HG03342 (cell line): Measurements from ENCODE around the gene NPHP4.

Experiments
- ATAC-seq: cut with Tn5 transposase; IDR thresholded peaks from one replicate; pipeline ENCODE4 v1.9.1; 2021; ENCODE audit warnings: mild to moderate bottlenecking, moderate library complexity; ENCODE audit not compliant: unreplicated experiment

The NPHP4 gene

DNA sequence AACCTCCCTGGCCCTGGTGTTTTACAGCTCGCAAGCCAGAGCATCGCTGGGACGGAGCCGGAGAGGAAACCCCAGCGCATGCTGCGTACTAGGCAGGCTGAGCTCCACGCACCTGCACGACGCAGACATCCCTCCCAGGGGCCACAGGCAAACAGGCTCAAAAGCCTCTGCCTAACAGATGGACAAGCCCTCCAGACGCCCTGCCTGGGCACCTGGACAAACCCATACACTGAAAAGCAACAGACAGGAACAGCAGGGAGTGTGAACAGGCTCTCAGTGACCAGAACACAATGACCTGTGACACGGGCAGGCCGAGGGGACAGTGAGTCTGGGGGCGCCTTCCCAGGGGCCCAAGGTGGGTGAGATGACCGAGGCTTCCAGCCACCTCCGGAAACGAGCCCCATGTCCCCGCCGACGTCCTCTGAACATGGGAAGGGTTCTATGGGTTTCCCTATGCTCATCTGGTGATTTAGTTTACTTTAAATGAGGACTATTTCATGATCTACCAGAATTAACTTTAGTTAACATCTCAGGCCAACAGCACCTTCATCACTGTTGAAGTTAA is 40.3 kb downstream of the NPHP4 start:
- no peak for ATAC-seq

DNA sequence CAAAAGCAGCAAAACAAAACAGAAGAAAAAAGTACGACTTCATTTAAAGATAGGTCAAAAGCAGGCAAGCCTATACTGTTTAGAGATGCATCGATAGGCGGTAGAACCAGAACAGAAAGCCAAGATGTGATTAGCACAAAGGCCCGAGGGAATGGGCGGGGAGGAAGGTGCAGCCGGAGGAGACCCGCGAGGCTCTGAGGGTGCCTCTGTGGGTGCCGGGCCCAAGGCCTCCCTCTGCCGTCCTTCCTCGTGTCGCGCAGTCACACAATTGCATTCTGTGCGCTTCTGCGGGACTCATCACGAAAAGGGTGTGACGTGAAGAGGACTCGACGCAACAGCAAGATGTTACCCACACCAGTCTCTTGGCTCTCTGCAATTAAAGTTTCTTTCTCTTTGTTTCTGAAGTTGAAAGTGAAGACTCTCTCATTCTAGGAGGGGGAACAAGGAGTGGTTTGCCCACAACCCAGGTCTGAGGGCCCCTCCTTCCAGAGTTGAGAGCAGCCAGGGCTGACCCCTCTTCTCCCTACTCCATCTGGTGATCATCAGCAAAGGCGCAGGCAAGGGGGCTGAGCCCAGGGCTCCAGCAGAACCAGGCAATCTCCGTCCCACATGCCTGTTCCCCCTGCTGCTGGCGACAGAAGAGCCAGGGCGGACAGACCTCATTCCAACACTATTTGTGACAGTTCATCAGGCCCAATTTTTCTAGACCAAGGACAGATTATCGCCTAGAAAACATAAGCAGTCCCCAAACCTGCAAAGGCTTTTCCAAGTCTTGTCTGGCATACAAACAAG is 41.0 kb downstream of the NPHP4 start:
- no peak for ATAC-seq

- no peak for ATAC-seq
Measured at GRCh38 chr1:5950201-5950895, 41.9 kb downstream of the NPHP4 start.

DNA sequence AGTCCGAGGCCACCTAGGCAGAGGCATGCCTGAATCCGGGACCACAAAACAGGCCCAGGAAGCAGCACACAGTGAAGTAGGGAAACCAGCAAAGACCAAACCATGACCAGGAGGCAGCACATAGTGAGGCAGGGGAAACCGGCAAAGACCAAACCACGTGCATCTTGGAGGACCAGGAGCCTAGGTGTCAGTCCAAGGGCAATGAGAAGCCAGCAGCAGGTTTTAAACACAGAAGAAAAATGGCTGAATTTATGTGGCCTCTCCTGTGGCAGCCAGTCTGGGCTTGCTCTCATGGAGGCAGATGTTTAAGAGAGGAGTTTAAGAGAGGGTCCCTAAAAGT is 42.5 kb downstream of the NPHP4 start:
- ATAC-seq, result no peak

GRCh38 chr1:5949085-5949760 is 43.0 kb downstream of the NPHP4 start:
- no peak for ATAC-seq

DNA sequence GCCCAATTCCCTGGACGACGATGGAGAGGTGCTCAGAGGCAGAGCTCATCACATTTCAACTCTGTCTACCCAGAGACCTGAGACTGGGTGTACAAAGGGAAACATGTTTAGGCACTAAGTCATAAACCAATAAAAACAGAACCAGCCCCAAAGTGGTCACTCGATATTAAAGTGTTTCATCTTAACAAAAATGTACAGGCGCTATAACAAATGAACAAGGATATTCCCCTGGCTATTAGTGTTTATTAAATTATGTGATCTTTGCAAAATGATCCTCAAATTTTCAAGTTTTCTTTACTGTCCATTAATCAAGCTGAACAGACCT is 43.6 kb downstream of the NPHP4 start:
- ATAC-seq, result no peak

DNA sequence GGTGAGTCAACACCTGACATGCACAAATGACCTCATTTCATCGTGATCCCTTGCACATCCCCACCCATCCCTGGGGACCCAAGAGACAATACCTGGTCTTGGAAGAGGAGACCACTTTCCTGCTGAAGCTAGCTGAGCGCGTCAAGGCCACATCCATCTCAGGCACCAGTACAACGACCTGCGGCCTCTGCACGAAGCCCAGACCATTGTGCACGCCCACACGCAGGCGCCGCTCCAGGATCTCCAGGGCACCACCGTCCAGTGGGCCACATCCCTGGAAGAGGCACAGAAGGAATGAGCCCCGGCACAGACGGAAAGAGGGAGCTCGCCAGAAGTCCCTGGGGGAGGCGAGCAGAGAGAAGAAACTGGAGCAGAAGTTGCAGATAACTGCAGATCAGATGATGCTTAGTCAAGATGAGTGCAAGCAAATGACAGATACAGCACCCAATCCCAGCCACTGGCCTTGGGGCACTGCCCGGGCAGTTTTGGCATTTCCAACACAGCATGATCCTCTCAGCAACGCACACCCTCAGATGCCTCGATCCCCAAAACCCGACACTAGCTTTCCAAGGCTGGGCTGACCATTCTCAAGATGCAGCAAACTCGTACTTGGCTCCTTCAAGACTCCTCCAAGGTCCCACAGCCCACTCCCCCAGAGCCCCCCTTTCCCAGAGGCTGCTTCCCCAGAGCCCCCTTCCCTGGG is 44.1 kb downstream of the NPHP4 start:
- ATAC-seq, result no peak

GRCh38 chr1:5947071-5947821 is 45.0 kb downstream of the NPHP4 start:
- no peak for ATAC-seq

- no peak for ATAC-seq
Measured at GRCh38 chr1:5945445-5945844, 46.8 kb downstream of the NPHP4 start.

DNA sequence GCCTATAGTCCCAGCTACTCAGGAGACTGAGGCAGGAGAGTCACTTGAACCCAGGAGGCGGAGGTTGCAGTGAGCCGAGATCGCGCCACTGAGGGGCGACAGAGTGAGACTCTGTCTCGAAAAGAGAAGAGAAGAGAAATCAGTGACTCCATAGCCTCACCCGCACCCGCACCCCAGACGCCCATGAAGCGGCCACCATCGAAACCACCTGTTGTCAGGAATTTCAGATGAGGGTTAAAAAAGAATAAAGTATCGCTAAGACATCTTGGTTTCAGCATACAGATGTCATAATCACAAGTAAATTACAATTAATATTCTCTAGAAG is 47.4 kb downstream of the NPHP4 start:
- no peak for ATAC-seq

GRCh38 chr1:5944154-5944842 is 47.9 kb downstream of the NPHP4 start:
- ATAC-seq, result no peak

- ATAC-seq, result no peak
Measured at GRCh38 chr1:5943343-5944124, 48.7 kb downstream of the NPHP4 start.

GRCh38 chr1:5941671-5942070 is 50.6 kb downstream of the NPHP4 start:
- ATAC-seq, result no peak

DNA sequence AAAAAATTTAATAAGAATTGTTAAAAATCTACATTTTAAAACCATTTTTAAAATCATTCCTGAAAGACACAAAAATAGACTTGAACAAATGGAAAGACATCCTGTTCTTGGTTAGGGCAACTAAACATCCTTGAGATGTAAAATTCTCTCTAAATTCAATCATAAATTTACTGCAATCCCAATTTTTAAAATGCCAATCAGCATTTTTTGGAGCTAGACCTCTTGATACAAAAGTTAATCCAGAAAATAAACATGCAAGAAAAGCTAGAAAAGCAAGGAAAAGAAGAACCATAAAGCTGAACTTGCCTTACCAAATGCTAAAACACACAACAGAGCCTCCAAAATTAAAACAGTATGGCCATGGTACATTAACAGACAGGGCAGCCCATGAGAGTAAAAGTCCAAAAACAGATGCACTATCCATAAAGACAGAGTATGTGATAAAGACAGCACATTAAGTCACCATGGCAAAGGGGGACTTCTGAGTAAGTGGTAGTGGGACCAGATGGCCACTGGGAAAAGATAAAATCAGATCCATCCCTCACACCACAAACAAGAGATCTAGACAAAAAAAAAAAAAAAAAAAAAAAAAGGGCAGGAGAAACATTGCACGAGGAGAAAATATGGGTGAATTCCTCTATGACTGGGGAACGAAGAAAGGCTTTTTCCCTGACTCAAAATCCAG is 51.4 kb downstream of the NPHP4 start:
- ATAC-seq, result no peak

DNA sequence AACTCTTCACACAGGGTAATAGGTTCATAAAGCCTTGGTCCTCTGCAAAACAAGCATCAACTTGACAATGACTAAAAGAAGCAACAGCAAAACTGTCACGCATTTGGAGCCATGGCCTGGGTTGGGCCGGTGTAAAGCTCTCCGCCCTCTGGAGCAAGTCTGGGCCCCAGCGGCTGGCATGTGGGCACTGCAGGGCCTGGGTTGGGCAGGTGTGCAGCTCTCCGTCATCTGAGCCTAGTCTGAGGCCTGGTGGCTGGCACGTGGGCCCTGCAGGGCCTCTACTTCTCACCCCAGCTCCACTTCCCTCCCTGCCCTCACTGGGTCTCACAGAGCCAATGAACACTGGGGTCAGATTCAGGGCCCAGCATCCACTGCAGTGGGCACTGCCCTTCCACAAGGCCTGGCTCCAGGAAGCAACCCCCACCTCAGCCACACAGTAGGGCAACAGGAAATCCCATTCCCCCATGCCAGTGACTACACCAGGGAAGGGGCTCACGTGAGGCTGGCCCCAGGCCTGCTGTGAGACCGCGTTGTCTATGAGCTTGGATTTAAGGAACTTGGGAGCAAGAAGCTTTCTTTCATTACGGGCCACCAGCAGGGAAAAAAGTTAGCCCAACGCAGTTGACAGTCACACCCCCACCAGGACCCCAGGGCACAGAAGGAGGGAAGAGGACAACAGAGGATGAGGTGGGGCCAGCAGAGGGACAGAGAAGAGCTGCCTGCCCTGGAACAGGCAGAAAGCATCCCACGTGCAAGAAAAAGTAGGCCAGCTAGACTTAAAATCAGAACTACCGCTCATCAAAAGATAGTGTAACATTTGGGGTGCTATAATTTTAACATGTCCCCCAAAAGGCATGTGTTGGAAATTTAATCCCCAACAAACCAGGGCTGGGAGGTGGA is 52.7 kb downstream of the NPHP4 start:
- no peak for ATAC-seq

DNA sequence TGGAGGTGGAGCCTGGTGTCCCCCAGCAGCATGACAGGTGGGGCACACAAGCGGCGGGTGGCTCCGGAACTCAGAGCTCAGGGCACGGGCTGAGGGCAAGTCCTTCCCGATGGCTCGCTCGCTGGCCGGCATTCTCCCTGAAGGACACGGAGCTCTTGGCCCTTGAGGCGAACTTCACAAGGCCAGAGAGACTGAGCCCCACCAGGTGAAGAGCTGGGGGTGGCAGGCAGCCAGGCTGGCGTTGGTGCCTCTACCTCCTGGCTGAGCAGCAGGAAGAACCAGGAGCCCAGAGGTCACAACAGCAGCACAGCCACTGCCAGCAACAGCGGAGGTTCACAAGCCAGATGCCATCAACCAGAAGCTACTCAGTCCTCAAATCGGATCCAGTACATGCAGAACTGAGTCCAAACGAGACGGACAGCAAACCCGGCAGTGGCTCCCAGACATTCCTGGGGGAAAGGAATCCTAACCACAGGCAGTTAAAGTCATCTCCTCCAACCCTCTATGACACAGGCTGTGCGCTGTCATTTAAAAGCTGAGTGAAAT is 54.1 kb downstream of the NPHP4 start:
- ATAC-seq, result no peak

- ATAC-seq, result no peak
Measured at GRCh38 chr1:5937373-5937857, 54.8 kb downstream of the NPHP4 start.
